ENCODE measurements around the gene KRTAP4-3.
"Not testable (repeated sequence)": the region's sequence is repeated elsewhere in the genome, so short reads cannot be mapped to it uniquely, and the experiment has no call there.

The KRTAP4-3 gene

DNA sequence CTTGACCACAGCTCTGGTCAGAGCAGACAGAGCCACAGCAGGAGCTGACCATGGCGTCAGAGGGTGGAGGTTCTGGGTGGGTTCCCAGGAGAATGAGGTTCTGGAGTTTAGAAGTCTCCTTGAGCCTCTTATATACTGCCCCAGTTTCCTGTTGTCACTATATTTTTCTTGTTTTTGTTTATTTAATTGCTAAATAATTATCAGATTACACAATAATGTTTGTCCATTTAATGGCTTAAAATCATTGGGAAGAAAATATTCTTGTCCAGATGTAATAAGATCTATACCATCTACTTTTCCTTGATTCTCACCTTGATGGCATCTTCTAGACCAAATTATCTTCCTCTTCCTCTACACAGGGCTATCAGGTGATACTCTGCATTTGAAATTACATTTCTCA is at the start of gene KRTAP4-3:
Gene KRTAP4-3, minus strand, starts transcription at position 101 of the 400 bp plus-strand sequence. Its CDS starts 49 bp downstream, at position 52.
- DNase-seq (ENCODE audit: low read depth) = no peak

DNA sequence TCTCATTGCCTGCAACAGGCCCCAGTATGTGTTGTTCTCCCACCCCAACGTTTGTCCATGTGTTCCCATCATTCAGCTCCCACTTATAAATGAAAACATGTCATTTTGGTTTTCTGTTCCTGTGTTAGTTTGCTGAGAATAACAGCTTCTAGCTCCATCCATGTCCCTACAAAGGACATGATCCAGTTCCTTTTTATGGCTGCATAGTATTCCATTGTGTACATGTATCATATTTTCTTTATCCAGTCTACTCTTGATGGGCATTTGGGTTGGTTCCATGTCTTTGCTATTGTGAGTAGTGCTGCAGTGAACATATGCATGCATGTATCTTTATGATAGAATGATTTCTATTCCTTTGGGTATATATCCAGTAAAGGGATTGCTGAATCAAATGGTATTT is 47.7 kb upstream of the KRTAP4-3 start:
- no peak for DNase-seq (ENCODE audit: low read depth)

DNA sequence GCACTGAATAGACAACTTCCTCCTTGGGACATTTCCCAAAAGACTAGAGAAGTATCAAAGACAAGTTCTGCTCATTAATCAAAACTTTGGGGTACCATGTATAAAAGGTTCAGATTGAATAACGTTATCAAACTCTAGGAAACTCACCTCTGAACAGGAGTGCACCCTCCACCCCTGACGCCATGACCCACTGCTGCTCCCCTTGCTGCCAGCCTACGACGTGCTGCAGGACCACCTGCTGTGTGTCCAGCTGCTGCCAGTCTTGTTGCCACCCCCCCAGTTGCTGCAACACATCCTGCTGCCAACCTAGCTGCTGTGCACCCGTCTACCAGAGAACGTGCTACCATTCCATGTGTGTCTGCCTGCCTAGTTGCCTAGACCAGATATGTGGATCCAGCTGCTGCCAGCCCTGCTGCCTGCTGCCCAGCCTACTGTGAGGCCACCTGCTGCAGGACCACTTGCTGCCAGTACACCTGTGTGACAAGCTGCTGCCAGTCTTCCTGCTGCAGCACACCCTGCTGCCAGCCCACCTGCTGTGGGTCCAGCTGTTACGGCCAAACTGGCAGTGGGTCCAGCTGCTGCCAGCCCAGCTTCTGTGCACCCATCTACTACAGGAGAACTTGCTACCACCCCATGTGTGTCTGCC is 44.6 kb upstream of the KRTAP4-3 start:
- DNase-seq (ENCODE audit: low read depth) = no peak

DNA sequence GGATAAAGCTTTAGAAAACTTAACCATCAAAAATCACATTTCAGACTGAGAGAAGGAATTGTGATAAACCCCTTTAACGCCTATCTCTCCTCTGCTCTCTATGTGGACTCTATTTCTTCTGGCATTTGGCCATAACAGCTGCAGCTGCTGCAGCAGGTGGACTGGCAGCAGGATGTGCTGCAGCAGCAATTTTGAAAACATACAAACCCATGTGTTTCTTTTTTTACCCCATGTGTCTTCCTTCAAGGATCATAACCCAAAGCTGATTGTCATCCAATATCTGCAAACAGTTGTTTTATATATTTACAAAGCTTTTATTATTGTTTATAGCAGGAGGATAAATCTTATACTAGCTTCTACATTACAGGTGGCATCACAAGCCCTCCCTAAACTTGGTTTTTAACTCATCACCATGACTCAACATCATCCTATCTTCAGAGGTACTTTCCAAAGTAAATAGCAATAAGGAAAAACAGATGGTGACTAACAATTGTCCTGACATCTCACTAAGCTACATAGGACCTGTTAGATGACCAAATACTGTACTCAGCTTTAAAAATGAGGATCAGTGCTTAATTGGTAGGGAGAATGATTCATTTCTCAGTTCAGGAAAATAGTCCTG is 43.9 kb upstream of the KRTAP4-3 start:
- DNase-seq (ENCODE audit: low read depth) = no peak

DNA sequence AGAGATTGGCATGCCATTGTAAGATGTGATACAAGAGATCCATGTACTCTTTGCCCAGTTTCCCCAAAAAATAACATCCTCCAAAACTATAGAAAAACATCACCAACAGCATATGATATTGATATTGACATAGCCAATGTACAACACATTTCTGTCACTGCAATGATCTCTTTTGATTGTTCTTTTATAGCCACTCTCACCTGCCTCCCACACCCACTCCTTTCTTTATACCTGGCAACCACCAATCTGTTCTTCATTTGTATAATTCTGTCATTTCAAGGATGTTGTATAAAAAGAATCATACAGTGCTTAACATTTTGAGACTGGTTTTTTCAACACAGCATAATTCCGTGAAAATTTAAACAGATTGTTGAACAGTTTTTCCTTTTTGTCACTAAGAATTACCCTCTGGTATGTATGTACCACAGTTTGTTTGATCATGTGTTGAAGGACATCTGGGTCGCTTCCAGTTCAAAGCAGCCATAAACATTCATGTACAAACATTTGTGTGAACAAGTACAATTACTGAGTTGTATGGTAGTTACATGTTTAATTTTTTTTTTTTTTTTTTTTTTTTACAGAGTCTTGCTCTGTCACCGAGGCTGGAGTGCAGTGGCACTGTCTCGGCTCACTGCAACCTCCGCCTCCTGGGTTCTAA is 31.5 kb upstream of the KRTAP4-3 start:
- no peak for DNase-seq (ENCODE audit: low read depth)

DNA sequence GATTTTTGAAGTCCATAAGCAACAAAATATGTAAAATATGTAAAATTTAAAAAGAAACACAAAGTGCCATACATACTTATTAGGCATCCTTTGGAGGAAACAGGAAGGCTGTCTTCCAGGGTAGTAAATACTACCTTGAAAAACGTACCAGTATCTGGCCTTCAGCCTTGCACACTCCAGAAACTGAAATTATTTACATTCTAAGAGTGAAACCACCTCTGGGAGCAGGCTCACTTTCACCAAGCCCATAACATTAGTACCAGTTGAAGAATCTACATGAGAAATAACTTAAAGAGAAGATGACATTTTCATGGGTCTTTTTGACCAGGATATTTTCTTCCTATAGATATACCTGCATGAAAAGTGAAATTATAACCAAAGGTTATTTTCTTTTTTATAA is 28.0 kb upstream of the KRTAP4-3 start:
- no peak for DNase-seq (ENCODE audit: low read depth)

DNA sequence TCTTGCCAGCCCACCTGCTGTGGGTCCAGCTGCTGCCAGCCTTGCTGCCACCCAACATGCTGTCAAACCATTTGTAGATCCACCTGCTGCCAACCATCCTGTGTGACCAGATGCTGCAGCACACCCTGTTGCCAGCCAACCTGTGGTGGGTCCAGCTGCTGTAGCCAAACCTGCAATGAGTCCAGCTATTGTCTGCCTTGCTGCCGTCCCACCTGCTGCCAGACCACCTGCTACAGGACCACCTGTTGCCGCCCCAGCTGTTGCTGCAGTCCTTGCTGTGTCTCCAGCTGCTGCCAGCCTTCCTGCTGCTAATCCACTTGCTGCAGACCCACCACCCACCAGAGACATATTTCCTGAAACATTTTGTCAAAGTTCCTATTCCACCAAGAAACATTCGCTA is 22.3 kb upstream of the KRTAP4-3 start:
- DNase-seq (ENCODE audit: low read depth) = no peak

DNA sequence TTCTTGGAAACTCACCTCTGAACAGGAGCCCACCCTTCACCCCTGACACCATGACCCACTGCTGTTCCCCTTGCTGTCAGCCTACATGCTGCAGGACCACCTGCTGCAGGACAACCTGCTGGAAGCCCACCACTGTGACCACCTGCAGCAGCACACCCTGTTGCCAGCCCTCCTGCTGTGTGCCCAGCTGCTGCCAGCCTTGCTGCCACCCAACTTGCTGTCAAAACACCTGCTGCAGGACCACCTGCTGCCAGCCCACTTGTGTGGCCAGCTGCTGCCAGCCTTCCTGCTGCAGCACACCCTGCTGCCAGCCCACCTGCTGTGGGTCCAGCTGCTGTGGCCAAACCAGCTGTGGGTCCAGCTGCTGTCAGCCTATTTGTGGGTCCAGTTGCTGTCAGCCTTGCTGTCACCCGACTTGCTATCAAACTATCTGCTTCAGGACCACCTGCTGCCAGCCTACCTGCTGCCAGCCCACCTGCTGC is 21.9 kb upstream of the KRTAP4-3 start, which contains the start of gene KRTAP9-1:
Gene KRTAP9-1, plus strand, starts transcription at position 51 of the 482 bp plus-strand sequence. Its CDS starts 0 bp downstream, at position 51.
- DNase-seq (ENCODE audit: low read depth) = not testable (repeated sequence)

DNA sequence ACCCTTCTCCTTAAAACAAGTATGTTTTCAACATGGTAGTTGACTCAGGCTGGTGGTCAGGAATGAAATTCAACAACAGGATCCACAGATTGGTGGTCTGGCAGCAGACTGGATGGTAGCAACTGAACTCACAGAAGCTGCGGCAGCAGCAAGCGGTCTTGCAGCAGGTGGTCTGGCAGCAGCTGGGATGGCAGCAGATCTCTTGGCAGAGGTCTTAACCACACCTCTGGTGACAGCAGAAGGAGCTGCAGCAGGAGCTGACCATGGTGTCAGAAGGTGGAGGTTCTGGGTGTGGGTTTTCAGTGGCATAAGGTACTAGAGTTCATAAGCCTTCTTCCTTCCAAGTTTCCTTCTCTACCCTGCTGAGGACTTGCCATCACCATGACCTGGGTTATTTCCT is 18.9 kb upstream of the KRTAP4-3 start:
- DNase-seq (ENCODE audit: low read depth) = no peak

DNA sequence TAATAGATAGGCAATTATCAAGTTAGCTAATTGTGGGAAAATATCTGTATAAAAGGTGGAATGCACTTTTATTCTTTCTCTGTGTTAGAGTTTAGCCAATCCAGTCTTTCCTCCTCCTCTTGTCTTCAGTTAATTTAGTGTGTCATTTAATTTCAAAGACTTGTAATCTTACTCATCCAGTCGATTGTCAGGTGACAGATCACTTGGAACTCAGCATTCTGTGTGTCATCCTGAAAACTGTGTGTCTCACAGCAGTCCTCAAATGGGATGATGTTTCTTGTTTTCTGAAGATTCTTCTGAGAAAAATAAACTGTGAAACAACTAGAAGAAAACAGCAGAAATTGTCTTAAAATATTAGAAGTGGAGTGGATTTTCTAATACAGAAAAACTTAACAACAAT is 17.0 kb upstream of the KRTAP4-3 start:
- DNase-seq (ENCODE audit: low read depth) = no peak

DNA sequence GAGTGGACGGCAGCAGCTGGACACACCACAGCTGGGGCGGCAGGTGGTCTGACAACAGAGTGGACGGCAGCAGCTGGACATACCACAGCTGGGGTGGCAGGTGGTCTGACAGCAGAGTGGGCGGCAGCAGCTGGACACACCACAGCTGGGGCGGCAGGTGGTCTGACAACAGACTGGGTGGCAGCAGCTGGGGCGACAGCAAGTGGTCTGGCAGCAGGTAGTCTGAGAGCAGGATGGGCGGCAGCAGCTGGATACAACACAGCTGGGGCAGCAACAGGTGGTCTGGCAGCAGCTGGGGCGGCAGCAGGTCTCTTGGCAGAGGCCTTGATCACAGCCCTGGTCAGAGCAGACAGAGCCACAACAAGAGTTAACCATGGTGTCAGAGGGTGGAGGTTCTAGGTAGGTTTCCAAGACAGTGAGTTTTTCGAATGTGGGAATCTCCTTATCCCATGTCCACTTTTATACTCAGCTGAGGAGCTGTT is 16.5 kb upstream of the KRTAP4-3 start, which contains the start of gene KRTAP4-1:
Gene KRTAP4-1, minus strand, starts transcription at position 432 of the 482 bp plus-strand sequence. Its CDS starts 57 bp downstream, at position 375.
- DNase-seq (ENCODE audit: low read depth) = no peak

DNA sequence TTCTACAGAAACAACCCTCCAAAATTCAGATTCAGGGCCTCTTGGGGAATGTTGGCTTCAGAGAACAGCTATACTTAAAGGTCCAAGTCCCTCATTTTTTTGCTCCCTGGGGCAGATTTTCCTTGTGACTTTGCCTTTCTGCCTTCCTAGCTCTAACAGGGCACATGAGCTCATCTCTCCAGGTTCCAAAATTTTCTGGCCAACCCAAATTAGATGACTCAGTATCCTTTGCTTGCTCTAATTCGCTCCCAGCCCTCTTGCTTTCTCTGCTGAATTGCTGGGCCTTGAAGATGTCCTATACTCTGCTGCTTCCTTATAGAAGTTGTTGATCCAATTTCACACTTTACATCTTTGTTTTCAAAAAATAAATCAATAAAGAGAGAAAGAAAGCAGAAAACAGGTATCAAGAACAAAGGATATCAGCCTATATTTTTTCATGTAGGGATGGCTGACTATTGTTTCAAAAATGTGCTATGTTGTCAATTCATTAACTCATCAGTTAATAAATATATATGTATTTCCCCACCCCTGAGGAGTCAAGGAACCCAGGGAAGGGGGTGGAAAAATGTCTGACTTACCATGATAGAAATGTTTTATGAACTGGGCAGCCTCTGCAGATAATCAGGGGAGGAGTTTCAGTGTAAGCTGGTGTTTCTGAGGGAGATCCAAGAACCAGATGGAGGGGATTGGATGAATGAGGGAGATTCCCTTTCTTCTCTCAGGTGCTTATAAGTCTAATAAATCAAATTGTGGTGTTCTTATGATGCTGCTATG is 11.0 kb upstream of the KRTAP4-3 start:
- DNase-seq (ENCODE audit: low read depth) = no peak

DNA sequence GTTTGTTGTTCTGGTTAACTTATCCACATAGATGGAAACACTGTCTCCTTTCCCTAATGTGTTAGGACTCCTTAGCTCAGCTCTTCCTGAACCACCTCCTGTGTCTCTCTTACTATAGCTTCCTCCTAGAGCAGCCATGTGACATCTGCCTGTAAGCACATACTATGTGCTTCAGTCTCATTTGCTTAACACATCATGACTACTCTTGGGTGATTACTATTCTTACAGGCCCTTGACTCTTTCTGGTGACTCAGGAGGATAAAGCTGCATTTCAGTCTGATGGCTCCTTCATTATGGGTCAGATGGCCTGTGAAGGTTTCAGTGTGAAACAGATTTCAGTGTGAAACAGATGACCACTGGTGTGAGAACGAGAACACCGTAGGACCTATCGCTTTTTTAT is 10.3 kb upstream of the KRTAP4-3 start:
- DNase-seq (ENCODE audit: low read depth) = no peak

DNA sequence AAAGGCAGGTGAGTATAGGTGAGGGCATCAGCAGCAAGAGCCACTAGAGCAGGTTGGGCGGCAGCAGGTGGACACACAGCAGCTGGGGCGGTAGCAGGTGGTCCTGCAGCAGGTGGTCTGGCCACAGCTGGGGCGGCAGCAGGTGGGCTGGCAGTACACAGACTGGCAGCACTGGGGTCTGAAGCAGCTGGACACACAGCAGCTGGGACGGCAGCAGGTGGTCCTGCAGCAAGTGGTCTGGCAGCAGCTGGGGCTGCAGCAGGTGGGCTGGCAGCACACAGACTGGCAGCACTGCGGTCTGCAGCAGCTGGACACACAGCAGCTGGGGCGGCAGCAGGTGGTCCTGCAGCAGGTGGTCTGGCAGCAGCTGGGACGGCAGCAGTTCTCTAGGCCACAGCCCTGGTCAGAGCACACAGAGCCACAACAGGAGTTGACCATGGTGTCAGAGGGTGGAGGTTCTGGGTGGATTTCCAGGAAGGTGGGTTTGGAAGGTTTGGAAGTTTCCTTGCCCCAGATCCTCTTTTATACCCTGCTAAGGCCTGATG is 9.8 kb upstream of the KRTAP4-3 start, which contains the start of gene KRTAP4-2:
Gene KRTAP4-2, minus strand, starts transcription at position 495 of the 545 bp plus-strand sequence. Its CDS starts 57 bp downstream, at position 438.
- no peak for DNase-seq (ENCODE audit: low read depth)

DNA sequence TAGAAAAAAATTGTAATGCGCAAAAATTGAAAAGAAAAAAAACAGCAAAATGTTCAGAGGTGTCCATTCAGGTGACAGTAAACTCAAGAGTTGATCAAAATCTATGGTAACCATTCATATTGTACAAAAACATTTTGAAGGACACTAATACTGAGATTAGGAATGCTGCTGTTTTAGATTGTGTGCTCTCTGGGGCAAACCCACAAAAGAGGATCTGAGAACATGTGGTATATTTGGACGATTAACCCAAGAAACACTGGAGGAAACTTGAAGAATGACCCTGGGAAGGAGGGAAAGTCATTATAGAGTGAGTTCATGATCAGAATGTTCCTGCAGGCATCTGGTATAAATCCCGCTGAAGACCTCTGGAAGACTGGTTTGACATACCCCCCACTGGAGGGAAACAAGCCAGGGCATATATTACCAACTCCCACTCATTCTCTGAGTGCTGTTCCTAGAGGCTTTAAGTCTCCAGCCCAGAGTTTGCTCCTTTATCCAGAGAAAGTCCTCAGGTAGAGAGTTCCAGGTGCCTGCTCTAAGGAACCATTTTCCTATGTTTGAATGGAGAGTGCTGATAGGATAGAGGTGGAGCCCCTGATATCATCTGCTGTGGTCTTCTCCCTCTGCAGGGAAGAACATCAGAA is 8.8 kb upstream of the KRTAP4-3 start:
- DNase-seq (ENCODE audit: low read depth) = no peak

DNA sequence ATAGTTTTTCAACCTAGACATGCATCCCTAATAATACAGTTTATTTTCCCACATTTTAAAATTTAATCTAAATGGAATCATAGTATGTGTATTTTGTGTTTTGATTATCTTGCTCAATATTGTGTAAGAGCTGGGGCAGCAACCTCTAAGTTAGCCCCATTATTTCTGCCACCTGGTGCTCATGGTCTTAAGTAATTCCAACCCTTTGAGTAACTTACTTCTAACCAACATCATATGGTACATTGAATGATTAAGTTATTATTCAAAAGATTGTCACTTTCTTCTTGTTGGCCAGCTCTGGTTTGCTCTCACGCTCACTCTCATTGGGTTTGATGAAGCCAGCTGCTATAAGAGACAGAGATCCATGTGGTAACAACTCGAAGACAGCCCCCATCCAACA is 3.9 kb upstream of the KRTAP4-3 start:
- DNase-seq (ENCODE audit: low read depth) = no peak

DNA sequence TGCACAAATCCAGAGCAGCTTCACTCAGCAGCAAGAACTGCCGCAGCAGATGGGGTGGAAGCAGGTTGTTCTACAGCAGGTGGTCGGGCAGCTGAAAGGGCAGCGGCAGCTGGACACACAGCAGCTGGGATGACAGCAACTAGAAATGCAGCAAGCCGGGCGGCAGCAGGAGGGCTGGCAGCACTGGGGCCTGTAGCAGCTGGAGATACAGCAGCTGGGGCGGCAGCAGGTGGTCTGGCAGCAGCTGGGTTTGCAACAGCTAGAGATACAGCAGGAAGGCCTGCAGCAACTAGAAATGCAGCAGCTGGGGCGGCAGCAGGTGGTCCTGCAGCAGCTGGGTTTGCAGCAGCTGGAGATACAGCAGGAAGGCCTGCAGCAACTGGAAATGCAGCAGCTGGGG is 460 bp downstream of the KRTAP4-3 start:
- DNase-seq (ENCODE audit: low read depth) = no peak

DNA sequence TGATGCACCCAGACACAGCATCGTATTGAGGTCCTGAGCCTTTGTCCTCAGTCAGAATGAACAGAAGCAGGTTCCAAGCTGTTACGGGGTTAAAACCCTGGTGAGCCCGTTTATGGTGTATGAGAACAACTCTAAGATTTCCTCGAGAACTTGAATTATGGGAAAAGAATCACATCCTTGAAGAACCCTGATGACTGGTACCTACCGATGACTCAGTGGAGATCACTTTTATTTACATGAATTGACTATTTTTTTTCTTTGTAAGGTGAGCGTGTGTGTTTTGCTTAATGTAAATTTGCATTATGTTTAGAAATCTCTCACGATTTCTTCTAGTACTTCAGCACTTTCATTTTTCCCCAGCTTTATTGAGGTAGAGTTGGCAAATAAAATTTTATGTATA is 4.2 kb downstream of the KRTAP4-3 start:
- no peak for DNase-seq (ENCODE audit: low read depth)

DNA sequence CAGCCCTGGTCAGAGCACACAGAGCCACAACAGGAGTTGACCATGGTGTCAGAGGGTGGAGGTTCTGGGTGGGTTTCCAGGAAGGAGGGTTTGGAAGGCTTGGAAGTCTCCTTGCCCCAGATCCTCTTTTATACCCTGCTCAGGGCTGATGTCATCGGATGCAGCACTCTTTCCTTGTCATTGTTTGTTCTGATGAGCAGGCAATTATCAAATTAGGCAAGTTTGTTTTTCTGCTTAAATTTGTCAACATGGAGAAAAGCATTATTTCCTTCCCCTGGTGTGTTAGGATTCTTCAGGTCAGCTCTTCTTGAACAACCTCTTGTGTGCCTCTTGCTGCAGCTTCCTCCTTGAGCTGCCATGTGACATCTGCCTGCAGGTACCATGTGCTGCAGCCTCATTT is 7.4 kb downstream of the KRTAP4-3 start, which contains the start of gene KRTAP4-4:
Gene KRTAP4-4, minus strand, starts transcription at position 101 of the 400 bp plus-strand sequence. Its CDS starts 57 bp downstream, at position 44.
- no peak for DNase-seq (ENCODE audit: low read depth)

DNA sequence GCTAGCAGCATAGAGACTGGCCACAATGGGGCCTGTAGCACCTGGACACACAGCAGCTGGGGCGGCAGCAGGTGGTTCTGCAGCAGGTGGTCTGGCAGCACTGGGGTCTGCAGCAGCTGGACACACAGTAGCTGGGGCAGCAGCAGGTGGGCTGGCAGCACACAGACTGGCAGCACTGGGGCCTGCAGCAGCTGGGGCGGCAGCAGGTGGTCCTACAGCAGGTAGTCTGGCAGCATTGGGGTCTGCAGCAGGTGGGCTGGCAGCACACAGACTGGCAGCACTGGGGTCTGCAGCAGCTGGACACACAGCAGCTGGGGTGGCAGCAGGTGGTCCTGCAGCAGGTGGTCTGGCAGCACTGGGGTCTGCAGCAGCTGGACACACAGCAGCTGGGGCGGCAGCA is 7.8 kb downstream of the KRTAP4-3 start:
- DNase-seq (ENCODE audit: low read depth) = not testable (repeated sequence)

DNA sequence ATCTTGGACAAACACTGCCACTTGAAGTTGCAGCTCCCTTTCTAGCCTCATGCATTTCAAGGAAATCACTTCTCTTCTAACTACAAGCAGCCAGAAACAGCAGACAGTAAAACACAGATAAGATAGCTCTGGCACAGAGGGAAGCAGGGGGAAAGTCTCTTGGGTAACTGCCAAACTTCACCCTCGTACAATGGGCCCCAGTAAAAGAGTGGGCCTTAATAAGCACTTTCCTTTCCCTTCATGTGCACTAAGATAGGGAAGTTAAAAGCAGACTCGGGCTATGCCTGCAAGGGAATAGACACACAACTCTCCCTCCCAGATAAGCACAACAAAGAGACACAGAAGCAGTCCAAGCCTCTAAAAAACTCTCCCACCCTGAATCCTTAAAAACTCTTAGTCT is 14.2 kb downstream of the KRTAP4-3 start:
- DNase-seq (ENCODE audit: low read depth) = no peak

All from activated gamma-delta T cell treated with anti-CD3 and anti-CD28 coated beads, Interleukin-2, amount 50 U/mL, for 16 hours (primary cell).